ENCODE results near the gene SEC14L1. TPM values are rescaled to one million over a fixed set of nuclear protein-coding genes. Genes with fewer than 3 reads are reported as not detected.
"Not testable (repeated sequence)": the region's sequence is repeated elsewhere in the genome, so short reads cannot be mapped to it uniquely, and the experiment has no call there.

The SEC14L1 gene
- polyA plus RNA-seq, 1 experiment, result 25.2 TPM

- peaks cover 1% of the 10 kb centered on the region; the same call in 1 of the 2 replicates for H3K36me3 ChIP-seq (ENCODE audit: control insufficient read depth, insufficient read depth, low read length)
- no peaks in the 10 kb centered on the region for H3K27me3 ChIP-seq (ENCODE audit: control insufficient read depth, insufficient read depth, low read length)
- no peak for DNase-seq (ENCODE audit: low read depth)
- no peak for TF ChIP-seq CTCF (IDR thresholded peaks at IDR 0.05; ENCODE audit: insufficient read depth, low read depth, low read length)
- POLR2A ChIA-PET, result no interaction called here
- CTCF ChIA-PET, result interaction anchor here (0.5 kb wide), 1 partner anchor 93 kb away, joined by 4 read pairs; no protein-coding TSS in a partner anchor
- no peak overlapping the region for H3K4me3 ChIP-seq (ENCODE audit: low read depth, low read length)
These were observed 9.4 kb downstream of the SEC14L1 start for GRCh38 chr17:77150196-77150595.

- ChIA-PET CTCF (interaction anchor here (0.8 kb wide), 1 partner anchor 10 kb away, joined by 3 read pairs; no protein-coding TSS in a partner anchor), POLR2A (no interaction called here)
- Histone ChIP-seq H3K4me3 (ENCODE audit: low read depth, low read length) (no peak overlapping the region), H3K27me3 (ENCODE audit: control insufficient read depth, insufficient read depth, low read length) (no peaks in the 10 kb centered on the region), H3K36me3 (ENCODE audit: control insufficient read depth, insufficient read depth, low read length) (peaks cover 1% of the 10 kb centered on the region; the same call in 1 of the 2 replicates)
- DNase-seq (ENCODE audit: low read depth), result no peak
- no peak for TF ChIP-seq CTCF (IDR thresholded peaks at IDR 0.05; ENCODE audit: insufficient read depth, low read depth, low read length)
These were observed 10.4 kb downstream of the SEC14L1 start for GRCh38 chr17:77151186-77151585.

- H3K36me3 ChIP-seq (ENCODE audit: control insufficient read depth, insufficient read depth, low read length); POLR2A ChIA-PET; DNase-seq (ENCODE audit: low read depth); H3K27me3 ChIP-seq (ENCODE audit: control insufficient read depth, insufficient read depth, low read length); H3K4me3 ChIP-seq (ENCODE audit: low read depth, low read length): not testable (repeated sequence)
- CTCF ChIA-PET, result interaction anchor here (0.8 kb wide), 1 partner anchor 33 kb away, joined by 3 read pairs; no protein-coding TSS in a partner anchor
These were observed 11.3 kb downstream of the SEC14L1 start for GRCh38 chr17:77152056-77152455.

- no peak for DNase-seq (ENCODE audit: low read depth)
- ChIA-PET POLR2A (no interaction called here), CTCF (no interaction called here)
- no peak for TF ChIP-seq CTCF (IDR thresholded peaks at IDR 0.05; ENCODE audit: insufficient read depth, low read depth, low read length)
- no peak overlapping the region for H3K4me3 ChIP-seq (ENCODE audit: low read depth, low read length)
- no peaks in the 10 kb centered on the region for H3K27me3 ChIP-seq (ENCODE audit: control insufficient read depth, insufficient read depth, low read length)
- 0 out of 2 replicates have a peak, but pooled peaks cover 1% of the 10 kb centered on the region for H3K36me3 ChIP-seq (ENCODE audit: control insufficient read depth, insufficient read depth, low read length)
These were observed 12.7 kb downstream of the SEC14L1 start for GRCh38 chr17:77153472-77153871.

GRCh38 chr17:77153999-77154586 is 13.3 kb downstream of the SEC14L1 start:
- TF ChIP-seq CTCF (IDR thresholded peaks at IDR 0.05; ENCODE audit: insufficient read depth, low read depth, low read length), result no peak
- 0 out of 2 replicates have a peak, but pooled peaks cover 1% of the 10 kb centered on the region for H3K36me3 ChIP-seq (ENCODE audit: control insufficient read depth, insufficient read depth, low read length)
- no peak for DNase-seq (ENCODE audit: low read depth)
- POLR2A ChIA-PET, result interaction anchor here (0.6 kb wide), 1 partner anchor 935 kb away, joined by 3 read pairs; no protein-coding TSS in a partner anchor
- CTCF ChIA-PET, result no interaction called here
- H3K27me3 ChIP-seq (ENCODE audit: control insufficient read depth, insufficient read depth, low read length), result no peaks in the 10 kb centered on the region
- H3K4me3 ChIP-seq (ENCODE audit: low read depth, low read length), result no peak overlapping the region

- Histone ChIP-seq H3K4me3 (ENCODE audit: low read depth, low read length) (no peak overlapping the region), H3K27me3 (ENCODE audit: control insufficient read depth, insufficient read depth, low read length) (no peaks in the 10 kb centered on the region), H3K36me3 (ENCODE audit: control insufficient read depth, insufficient read depth, low read length) (0 out of 2 replicates have a peak, but pooled peaks cover 1% of the 10 kb centered on the region)
- no peak for DNase-seq (ENCODE audit: low read depth)
- no peak for TF ChIP-seq CTCF (IDR thresholded peaks at IDR 0.05; ENCODE audit: insufficient read depth, low read depth, low read length)
- POLR2A ChIA-PET, result no interaction called here
- CTCF ChIA-PET, result interaction anchor here (0.6 to 1.4 kb wide), 3 partner anchors 10 to 1266 kb away, joined by 3 read pairs; no protein-coding TSS in a partner anchor
These were observed 14.4 kb downstream of the SEC14L1 start for GRCh38 chr17:77155125-77155524.

- H3K27me3 ChIP-seq (ENCODE audit: control insufficient read depth, insufficient read depth, low read length); DNase-seq (ENCODE audit: low read depth); POLR2A ChIA-PET; H3K36me3 ChIP-seq (ENCODE audit: control insufficient read depth, insufficient read depth, low read length); H3K4me3 ChIP-seq (ENCODE audit: low read depth, low read length); CTCF ChIA-PET: not testable (repeated sequence)
These were observed 17.0 kb downstream of the SEC14L1 start for GRCh38 chr17:77157766-77158165.
